ENCODE data around the gene RABAC1.

GRCh38 chr19:41932720-41933332 is 26.3 kb downstream of the RABAC1 start:
- TF ChIP-seq CTCF (IDR thresholded peaks at IDR 0.05 in 2 of 3, conservative IDR thresholded peaks at IDR 0.05 in 1 of 3; ENCODE audit: borderline replicate concordance in 1 of 3, insufficient read depth in 1 of 3, low read depth in 2 of 3, low read length in 2 of 3) (no peak), POLR2A (IDR thresholded peaks at IDR 0.05; ENCODE audit: borderline replicate concordance, extremely low read depth, insufficient read depth, insufficient read length) (no peak), SIN3A (IDR thresholded peaks at IDR 0.05; ENCODE audit: low read depth) (no peak), RAD21 (IDR thresholded peaks at IDR 0.05; ENCODE audit: low read depth) (no peak), POLR2AphosphoS5 (IDR thresholded peaks at IDR 0.05; ENCODE audit: low read depth, low read length) (no peak), ZBTB33 (IDR thresholded peaks at IDR 0.05; ENCODE audit: extremely low read depth, insufficient replicate concordance, low read length) (no peak), EZH2 (IDR thresholded peaks at IDR 0.05) (no peak), TCF7L2 (IDR thresholded peaks at IDR 0.05; ENCODE audit: borderline replicate concordance, extremely low read depth, insufficient read depth, insufficient read length) (no peak), FOSL1 (IDR thresholded peaks at IDR 0.05; ENCODE audit: low read depth) (no peak), YY1 (IDR thresholded peaks at IDR 0.05; ENCODE audit: extremely low read depth, insufficient replicate concordance, low read depth, low read length) (no peak), REST (IDR thresholded peaks at IDR 0.05; ENCODE audit: low read depth) (no peak)

Measured in HCT116 (cell line).